GM18909 (cell line): ENCODE results near the gene DRAM1.

Experiments used
- ATAC-seq: cut with Tn5 transposase; IDR thresholded peaks from one replicate; pipeline ENCODE4 v1.9.1; 2021; ENCODE audit warnings: mild to moderate bottlenecking; ENCODE audit not compliant: unreplicated experiment, poor library complexity

DRAM1 gene

GRCh38 chr12:101935890-101936746, 58.7 kb downstream of the DRAM1 start:
- ATAC-seq, result peak; percentile 72

- ATAC-seq, result no peak
Observed at GRCh38 chr12:101939306-101939705, 61.9 kb downstream of the DRAM1 start.

GRCh38 chr12:101939856-101940265, 62.5 kb downstream of the DRAM1 start:
- ATAC-seq, result peak; percentile 38

- no peak for ATAC-seq
Observed at GRCh38 chr12:101940400-101940950, 63.1 kb downstream of the DRAM1 start.

- peak; percentile 81 for ATAC-seq
Observed at GRCh38 chr12:101941306-101942249, 64.2 kb downstream of the DRAM1 start.

- no peak for ATAC-seq
Observed at GRCh38 chr12:101942250-101942605, 64.8 kb downstream of the DRAM1 start.

GRCh38 chr12:101945369-101946232, 68.2 kb downstream of the DRAM1 start:
- no peak for ATAC-seq

- ATAC-seq, result no peak
Observed at GRCh38 chr12:101946233-101946611, 68.8 kb downstream of the DRAM1 start.

GRCh38 chr12:101947316-101947715, 69.9 kb downstream of the DRAM1 start:
- no peak for ATAC-seq

- no peak for ATAC-seq
Observed at GRCh38 chr12:101948365-101948764, 71.0 kb downstream of the DRAM1 start.

- peak; percentile 57 for ATAC-seq
Observed at GRCh38 chr12:101951002-101951670, 73.8 kb downstream of the DRAM1 start.

GRCh38 chr12:101954113-101954512, 76.7 kb downstream of the DRAM1 start:
- no peak for ATAC-seq

GRCh38 chr12:101954676-101955075, 77.3 kb downstream of the DRAM1 start:
- ATAC-seq, result no peak

- no peak for ATAC-seq
Observed at GRCh38 chr12:101957252-101957959, 80.0 kb downstream of the DRAM1 start.

- no peak for ATAC-seq
Observed at GRCh38 chr12:101959607-101960006, 82.2 kb downstream of the DRAM1 start.

GRCh38 chr12:101962486-101962885, 85.1 kb downstream of the DRAM1 start:
- no peak for ATAC-seq

GRCh38 chr12:101963697-101964096, 86.3 kb downstream of the DRAM1 start:
- ATAC-seq, result no peak

- ATAC-seq, result no peak
Observed at GRCh38 chr12:101966496-101966895, 89.1 kb downstream of the DRAM1 start.

GRCh38 chr12:101967506-101967905, 90.1 kb downstream of the DRAM1 start:
- peak; percentile 53 for ATAC-seq
